ENCODE results near the gene C14orf93.
A peak's percentile ranks its signal among the peaks of the same experiment; 100 is the strongest.
"Not testable (repeated sequence)": the region's sequence is repeated elsewhere in the genome, so short reads cannot be mapped to it uniquely, and the experiment has no call there.

C14orf93 gene

DNA sequence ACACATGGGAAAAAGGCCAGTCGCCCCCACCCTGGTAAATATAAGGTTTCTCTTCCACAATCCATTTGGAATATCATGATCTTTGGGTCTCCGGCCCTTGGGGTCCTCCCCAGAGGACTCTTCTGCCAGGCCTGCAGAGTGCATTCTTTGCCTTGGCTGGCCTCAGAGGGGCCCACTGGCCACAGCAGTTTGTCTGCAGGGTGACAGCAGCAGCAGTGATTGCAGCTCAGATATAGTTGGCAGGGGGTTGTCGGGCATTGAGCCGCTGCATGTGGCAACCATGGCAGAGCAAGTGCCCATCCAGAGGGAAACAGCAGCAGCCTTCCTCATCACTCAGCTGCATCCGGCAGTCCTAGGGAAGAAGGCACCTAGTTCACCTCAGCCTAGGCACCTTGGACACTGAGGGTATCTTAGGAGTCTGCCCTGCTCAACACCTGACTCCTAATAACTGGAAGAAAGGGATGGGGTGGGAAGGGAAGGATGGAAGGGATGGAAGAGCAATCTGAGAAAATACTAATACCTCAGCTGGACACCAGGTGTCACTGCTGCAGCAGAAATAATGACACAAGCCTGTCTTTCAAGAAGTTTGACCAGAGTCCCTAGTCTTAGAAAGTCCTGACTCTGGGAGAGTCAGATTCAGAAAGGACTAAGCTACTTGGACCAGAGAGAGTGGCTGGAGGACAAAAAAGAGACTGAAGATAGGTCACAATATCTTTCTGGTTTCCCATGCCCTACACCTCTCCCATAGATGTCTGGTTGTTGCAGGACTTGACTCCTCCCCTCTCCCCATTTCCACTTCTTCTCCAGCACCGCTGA is 36.5 kb downstream of the C14orf93 start:
- DNase-seq (ENCODE audit: low spot score): peak; percentile 59

GRCh38 chr14:22972313-22972930 is 37.5 kb downstream of the C14orf93 start:
- DNase-seq (ENCODE audit: low spot score): no peak

DNA sequence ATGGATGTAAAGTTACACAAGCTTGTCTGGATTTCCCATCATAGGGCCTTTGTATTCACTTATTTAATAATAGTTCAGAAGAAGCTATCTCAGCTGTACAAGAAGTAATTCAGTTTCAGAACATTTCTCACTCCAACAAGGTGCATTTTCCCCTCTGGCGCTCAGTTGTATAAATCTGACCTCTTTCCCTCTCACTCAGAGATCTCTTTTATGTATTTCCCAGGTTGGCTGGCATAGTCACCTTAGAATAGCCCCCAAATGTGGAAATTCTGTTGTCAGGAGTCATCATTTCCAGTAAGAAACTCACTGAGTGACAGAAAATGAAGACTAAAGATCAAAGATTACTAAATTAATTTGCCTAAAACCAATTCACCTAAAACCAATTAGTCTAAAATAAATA is 38.8 kb downstream of the C14orf93 start:
- DNase-seq (ENCODE audit: low spot score): no peak

GRCh38 chr14:22966783-22967269 is 43.1 kb downstream of the C14orf93 start:
- DNase-seq (ENCODE audit: low spot score): no peak

- DNase-seq (ENCODE audit: low spot score): not testable (repeated sequence)
Measured at GRCh38 chr14:22965916-22966782, 43.8 kb downstream of the C14orf93 start.

DNA sequence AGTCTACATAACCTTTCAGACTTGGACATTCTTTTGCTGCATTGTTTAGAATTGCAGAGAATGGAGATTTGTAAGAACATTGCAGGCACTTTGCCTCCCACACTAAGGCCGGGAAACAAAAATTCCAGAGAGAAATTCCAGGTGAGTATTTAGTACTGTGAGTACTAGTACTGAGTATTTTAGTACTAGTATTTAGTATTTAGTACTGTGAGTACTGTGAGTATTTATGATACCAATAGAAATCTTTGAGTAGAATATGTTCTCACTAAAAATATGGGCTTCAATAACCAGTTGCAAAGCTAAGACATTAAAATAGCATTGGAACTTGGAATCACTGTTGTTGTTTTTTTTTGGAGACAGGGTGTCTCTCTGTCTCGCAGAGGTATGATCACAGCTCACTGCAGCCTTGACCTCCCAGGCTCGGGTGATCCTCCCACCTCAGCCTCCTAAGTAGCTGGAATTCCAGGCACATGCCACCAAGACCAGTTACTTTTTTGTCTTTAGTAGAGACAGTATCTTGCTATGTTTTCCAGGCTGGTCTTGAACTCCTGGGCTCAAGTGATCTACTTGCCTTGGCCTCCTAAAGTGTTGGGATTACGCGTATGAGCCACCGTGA is 47.8 kb downstream of the C14orf93 start:
- no peak for DNase-seq (ENCODE audit: low spot score)

DNA sequence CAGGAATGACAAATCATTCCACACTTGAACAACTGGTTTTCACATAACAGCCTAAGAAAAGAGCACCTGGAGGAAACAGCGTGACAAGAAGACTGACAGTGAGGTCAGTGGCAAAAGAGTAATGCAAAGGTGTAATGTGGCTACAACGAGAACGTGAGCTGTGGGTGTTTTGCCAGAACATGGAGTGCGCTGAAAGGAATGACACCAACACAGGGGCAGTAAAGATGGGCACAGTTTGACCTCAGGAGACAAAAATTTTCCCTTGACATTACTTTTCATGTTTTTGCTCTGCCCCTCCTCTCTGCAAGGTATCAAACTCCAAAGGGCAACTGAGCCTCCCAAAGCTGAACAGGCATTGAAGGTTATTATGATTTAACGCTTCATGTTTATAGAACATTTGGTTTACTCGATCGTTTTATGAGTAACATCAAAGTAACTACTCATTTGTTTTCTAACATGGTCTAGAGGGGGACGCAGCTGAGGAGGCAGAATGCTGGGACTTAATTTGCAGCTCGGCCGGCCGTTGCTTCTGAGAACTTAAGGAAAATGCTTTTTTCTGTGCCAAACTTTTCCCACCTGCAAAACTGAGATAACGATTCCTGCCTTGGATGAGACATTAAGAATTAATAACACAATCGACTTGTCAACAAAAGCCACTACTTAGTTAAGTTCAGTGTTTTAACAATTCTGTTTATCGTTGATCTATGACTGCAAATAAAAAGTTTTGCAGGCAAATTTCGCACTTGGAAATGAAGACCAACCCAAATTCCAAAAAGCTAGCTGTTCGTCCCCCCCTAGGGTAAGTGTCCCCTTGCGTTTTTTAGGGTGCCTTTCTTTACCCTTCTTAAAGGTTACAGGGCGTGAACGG is 54.0 kb downstream of the C14orf93 start:
- DNase-seq (ENCODE audit: low spot score): peak; percentile 43

GRCh38 chr14:22952418-22952817 is 57.5 kb downstream of the C14orf93 start:
- DNase-seq (ENCODE audit: low spot score): no peak

- DNase-seq (ENCODE audit: low spot score): not testable (repeated sequence)
Measured at GRCh38 chr14:22951795-22952194, 58.1 kb downstream of the C14orf93 start.

- no peak for DNase-seq (ENCODE audit: low spot score)
Measured at GRCh38 chr14:22945642-22946041, 64.3 kb downstream of the C14orf93 start.

DNA sequence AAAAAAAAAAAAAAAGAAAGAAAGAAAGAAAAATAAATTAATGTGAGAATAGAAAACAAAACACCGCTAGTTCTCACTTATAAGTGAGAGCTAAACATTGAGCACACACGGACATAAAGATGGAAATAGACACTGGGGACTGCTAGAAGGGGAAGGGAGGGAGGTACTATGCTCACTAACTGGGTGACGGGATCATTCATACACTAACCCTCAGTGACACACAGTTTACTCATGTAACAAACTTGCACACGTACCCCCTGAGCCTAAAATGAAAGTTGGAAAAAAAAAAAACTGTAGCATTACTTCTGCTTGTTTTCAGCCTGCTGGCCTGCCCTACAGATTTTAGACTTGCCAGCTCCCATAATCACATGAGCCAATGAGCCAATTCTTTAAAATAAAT is 70.3 kb downstream of the C14orf93 start:
- no peak for DNase-seq (ENCODE audit: low spot score)
